ENCODE measurements around the gene LAMC3. TPM values are rescaled to one million over a fixed set of nuclear protein-coding genes. Genes with fewer than 3 reads are reported as not detected.

Gene LAMC3
- polyA plus RNA-seq, 1 of the 3 experiments (the other 2 are of a cell fraction), result 0.07 TPM

DNA sequence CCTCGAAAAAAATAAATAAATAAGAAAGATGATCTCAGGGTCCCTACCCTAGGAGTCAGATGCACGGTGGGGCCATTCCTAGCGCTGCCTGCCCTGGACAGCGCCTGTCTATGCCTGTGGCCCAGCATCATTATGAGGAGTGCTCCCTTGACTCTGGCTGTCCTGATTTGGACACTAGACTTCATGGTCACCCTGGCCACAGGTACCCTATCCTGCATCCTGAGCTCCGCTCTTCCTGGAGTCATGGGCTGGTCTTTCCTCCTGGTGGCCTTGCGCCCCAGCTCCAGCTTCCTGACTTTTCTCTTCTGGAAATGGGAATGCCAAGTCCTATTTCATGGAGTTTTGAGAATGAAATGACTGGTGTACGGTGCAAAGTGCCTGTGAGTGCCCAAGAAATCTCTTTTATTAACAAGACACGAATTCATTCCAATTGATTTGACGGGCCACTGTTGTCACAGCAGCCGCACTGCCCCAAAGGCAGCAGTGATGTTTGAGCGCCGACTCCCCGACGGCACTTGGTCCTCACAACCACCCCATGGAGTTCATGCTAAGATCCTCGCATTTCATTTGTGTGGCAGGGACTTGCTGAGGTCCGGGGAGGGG, 86.8 kb downstream of the LAMC3 start:
- ChIA-PET POLR2A (no interaction called here), CTCF (no interaction called here)
- WGBS (ENCODE audit: low lambda C conversion rate), result 32% methylated on average over 14 of the region's 16 CpGs
- H4K20me1 ChIP-seq (ENCODE audit: insufficient read depth), result no peaks in the 10 kb centered on the region
- no peaks in the 10 kb centered on the region for H3K9me3 ChIP-seq
- no peaks in the 10 kb centered on the region for H3F3A ChIP-seq (replicated peaks; ENCODE audit: insufficient read depth)
- peak overlapping the region; percentile 74; the same call in 1 of the 2 replicates for H3K4me2 ChIP-seq
- H3K79me2 ChIP-seq (ENCODE audit: insufficient read depth), result no peaks in the 10 kb centered on the region
- TF ChIP-seq RCOR1 (IDR thresholded peaks at IDR 0.05; ENCODE audit: low read length), result no peak
- TF ChIP-seq CTCF (IDR thresholded peaks at IDR 0.05), result peak; percentile 21
- H3K4me3 ChIP-seq (ENCODE audit: low read depth in 2 of 2, low read length in 1 of 2), result peak overlapping the region; percentile 46 to 49; a peak in 3 of 4 replicates
- peaks cover 27% of the 10 kb centered on the region for H3K27me3 ChIP-seq (ENCODE audit: insufficient read depth)
- no peaks in the 10 kb centered on the region for H3K36me3 ChIP-seq (replicated peaks in 1 of 2; ENCODE audit: control insufficient read depth in 1 of 2, insufficient read depth in 2 of 2, low read length in 1 of 2)
- H3K27ac ChIP-seq (ENCODE audit: low read depth in 2 of 2, low read length in 1 of 2), result no peak overlapping the region
- peak overlapping the region; percentile 18; the same call in 1 of the 2 replicates for H2AFZ ChIP-seq (ENCODE audit: low read depth)
- H3K4me1 ChIP-seq (ENCODE audit: control insufficient read depth in 1 of 2, insufficient read depth in 2 of 2, low read depth in 1 of 2, low read length in 1 of 2), result peaks cover 0 to 24% of the 10 kb centered on the region in 2 experiments; a peak in 1 of 4 replicates
- no peaks in the 10 kb centered on the region for H3K9me2 ChIP-seq
- DNase-seq, result peak; percentile 35
- no peak overlapping the region for H3K9ac ChIP-seq

DNA sequence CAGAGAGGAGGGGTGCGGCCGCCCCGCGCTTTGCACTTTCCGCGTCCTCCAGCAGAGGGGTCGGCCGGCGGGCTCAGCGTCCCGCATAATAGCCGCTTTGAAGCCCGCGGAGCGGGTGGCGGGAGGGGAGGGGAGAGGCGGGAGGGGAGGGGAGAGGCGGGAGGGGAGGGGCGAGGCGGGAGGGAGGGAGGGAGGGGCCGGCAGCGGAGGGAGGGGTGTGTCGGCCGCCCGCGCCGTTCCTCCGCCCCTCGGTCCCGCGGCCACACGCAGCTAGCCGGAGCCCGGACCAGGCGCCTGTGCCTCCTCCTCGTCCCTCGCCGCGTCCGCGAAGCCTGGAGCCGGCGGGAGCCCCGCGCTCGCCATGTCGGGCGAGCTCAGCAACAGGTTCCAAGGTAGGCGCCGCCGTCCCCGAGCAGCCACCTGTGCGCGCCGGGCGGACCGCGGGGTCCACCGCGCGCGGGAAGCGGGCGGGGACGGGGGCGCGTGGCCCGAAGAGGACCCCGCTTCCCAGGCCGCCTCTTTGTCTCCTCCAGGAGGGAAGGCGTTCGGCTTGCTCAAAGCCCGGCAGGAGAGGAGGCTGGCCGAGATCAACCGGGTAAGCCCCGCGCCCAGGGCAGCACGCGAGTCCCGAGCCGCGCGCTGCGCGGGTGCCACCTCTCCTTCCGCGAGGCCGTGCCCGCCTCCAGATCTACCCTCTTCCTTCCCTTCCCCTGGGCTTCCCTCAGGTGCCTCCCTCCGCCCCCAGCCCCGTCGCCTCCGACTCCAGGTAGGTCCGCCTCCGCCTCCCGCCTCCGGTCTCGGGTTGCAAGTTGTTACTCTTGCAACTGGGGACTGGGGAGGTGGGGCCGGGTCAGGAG, 87.5 kb downstream of the LAMC3 start, which contains the start of gene AIF1L:
Gene AIF1L, plus strand, starts transcription at position 263 of the 857 bp plus-strand sequence. Its CDS starts 99 bp downstream, at position 362.
- H2AFZ ChIP-seq (ENCODE audit: low read depth), result peak within 1 kb of the TSS; percentile 18; the same call in 1 of the 2 replicates
- peak within 1 kb of the TSS; percentile 49 to 53 for H3K4me3 ChIP-seq (ENCODE audit: low read depth in 2 of 2, low read length in 1 of 2)
- H3F3A ChIP-seq (replicated peaks; ENCODE audit: insufficient read depth), result no peaks in the 10 kb centered on the region
- no peaks in the 10 kb centered on the region for H3K36me3 ChIP-seq (replicated peaks in 1 of 2; ENCODE audit: control insufficient read depth in 1 of 2, insufficient read depth in 2 of 2, low read length in 1 of 2)
- peak; percentile 93 for DNase-seq
- H4K20me1 ChIP-seq (ENCODE audit: insufficient read depth), result no peaks in the 10 kb centered on the region
- no peaks in the 10 kb centered on the region for H3K79me2 ChIP-seq (ENCODE audit: insufficient read depth)
- no peaks in the 10 kb centered on the region for H3K9me2 ChIP-seq
- peaks cover 27% of the 10 kb centered on the region for H3K27me3 ChIP-seq (ENCODE audit: insufficient read depth)
- no peak within 1 kb of the TSS for H3K27ac ChIP-seq (ENCODE audit: low read depth in 2 of 2, low read length in 1 of 2)
- ChIA-PET POLR2A (interaction anchor here (0.9 kb wide), 1 partner anchor 12 kb away, joined by 3 read pairs; no protein-coding TSS in a partner anchor), CTCF (interaction anchor here (0.6 to 3.1 kb wide), 3 partner anchors 39 to 644 kb away, joined by 3 to 11 read pairs (median 3); no protein-coding TSS in a partner anchor)
- H3K4me2 ChIP-seq, result peak within 1 kb of the TSS; percentile 74
- no peaks in the 10 kb centered on the region for H3K9me3 ChIP-seq
- no peak within 1 kb of the TSS for H3K9ac ChIP-seq
- peaks cover 0 to 24% of the 10 kb centered on the region in 2 experiments; a peak in 1 of 4 replicates for H3K4me1 ChIP-seq (ENCODE audit: control insufficient read depth in 1 of 2, insufficient read depth in 2 of 2, low read depth in 1 of 2, low read length in 1 of 2)
- no peak for TF ChIP-seq MXI1 (IDR thresholded peaks at IDR 0.05; ENCODE audit: low read depth, low read length)
- TF ChIP-seq RXRA (IDR thresholded peaks at IDR 0.05; ENCODE audit: borderline replicate concordance, low read depth), result no peak
- no peak for TF ChIP-seq CTCF (IDR thresholded peaks at IDR 0.05)
- TF ChIP-seq, protein P1, sequence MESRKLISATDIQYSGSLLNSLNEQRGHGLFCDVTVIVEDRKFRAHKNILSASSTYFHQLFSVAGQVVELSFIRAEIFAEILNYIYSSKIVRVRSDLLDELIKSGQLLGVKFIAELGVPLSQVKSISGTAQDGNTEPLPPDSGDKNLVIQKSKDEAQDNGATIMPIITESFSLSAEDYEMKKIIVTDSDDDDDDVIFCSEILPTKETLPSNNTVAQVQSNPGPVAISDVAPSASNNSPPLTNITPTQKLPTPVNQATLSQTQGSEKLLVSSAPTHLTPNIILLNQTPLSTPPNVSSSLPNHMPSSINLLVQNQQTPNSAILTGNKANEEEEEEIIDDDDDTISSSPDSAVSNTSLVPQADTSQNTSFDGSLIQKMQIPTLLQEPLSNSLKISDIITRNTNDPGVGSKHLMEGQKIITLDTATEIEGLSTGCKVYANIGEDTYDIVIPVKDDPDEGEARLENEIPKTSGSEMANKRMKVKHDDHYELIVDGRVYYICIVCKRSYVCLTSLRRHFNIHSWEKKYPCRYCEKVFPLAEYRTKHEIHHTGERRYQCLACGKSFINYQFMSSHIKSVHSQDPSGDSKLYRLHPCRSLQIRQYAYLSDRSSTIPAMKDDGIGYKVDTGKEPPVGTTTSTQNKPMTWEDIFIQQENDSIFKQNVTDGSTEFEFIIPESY (IDR thresholded peaks at IDR 0.05; ENCODE audit: borderline replicate concordance, low read depth), result no peak
- no peak for TF ChIP-seq RAD21 (IDR thresholded peaks at IDR 0.05; ENCODE audit: low read length)
- no peak for TF ChIP-seq GABPA (IDR thresholded peaks at IDR 0.05; ENCODE audit: low read depth)
- no peak for TF ChIP-seq GATA2 (CRISPR knock-in tag; IDR thresholded peaks at IDR 0.05)
- TF ChIP-seq CHD2 (IDR thresholded peaks at IDR 0.05; ENCODE audit: low read length, partially characterized antibody), result no peak
- TF ChIP-seq TCF12 (IDR thresholded peaks at IDR 0.05), result no peak
- no peak for TF ChIP-seq FOXJ3 (CRISPR knock-in tag; IDR thresholded peaks at IDR 0.05)
- no peak for TF ChIP-seq YY1 (IDR thresholded peaks at IDR 0.05; ENCODE audit: low read depth)
- no peak for TF ChIP-seq NRF1 (IDR thresholded peaks at IDR 0.05; ENCODE audit: low read depth, low read length)
- TF ChIP-seq FOXM1 (IDR thresholded peaks at IDR 0.05; ENCODE audit: low read depth), result no peak
- TF ChIP-seq SIN3A (IDR thresholded peaks at IDR 0.05; ENCODE audit: borderline replicate concordance, low read depth, low read length), result no peak
- no peak for TF ChIP-seq MEF2A (IDR thresholded peaks at IDR 0.05; ENCODE audit: borderline replicate concordance, low read depth)
- TF ChIP-seq, protein P2, sequence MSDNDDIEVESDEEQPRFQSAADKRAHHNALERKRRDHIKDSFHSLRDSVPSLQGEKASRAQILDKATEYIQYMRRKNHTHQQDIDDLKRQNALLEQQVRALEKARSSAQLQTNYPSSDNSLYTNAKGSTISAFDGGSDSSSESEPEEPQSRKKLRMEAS (IDR thresholded peaks at IDR 0.05; ENCODE audit: low read depth), result no peak
- no peak for TF ChIP-seq JUND (IDR thresholded peaks at IDR 0.05)
- TF ChIP-seq EP300 (IDR thresholded peaks at IDR 0.05; ENCODE audit: borderline replicate concordance in 1 of 2, low read depth in 1 of 2, low read length in 1 of 2), result no peak
- WGBS (ENCODE audit: low lambda C conversion rate), result 8% methylated on average over 54 of the region's 99 CpGs

Measured in SK-N-SH (cell line).